Thyroid gland (tissue), 4 donors: ENCODE data around the gene CST3.

Source experiments
- POLR2A ChIP-seq, 2 donors: fragments of 450-650 bp; IDR thresholded peaks; one replicate each; pipeline ENCODE4 v1.6.1; 2017; ENCODE audit warnings: antibody characterized with exemption in 2 of 2, mild to moderate bottlenecking in 2 of 2, moderate library complexity in 1 of 2
- TF ChIP-seq, protein P1 (sequence below), 6 experiments: fragments of 200-600 bp in 3 of 6; fragments of 450-650 bp in 3 of 6; sonication (generic) in 3 of 6; IDR thresholded peaks; one replicate each; pipeline ENCODE4 v1.5.1; 2016 to 2019; ENCODE audit warnings: antibody characterized with exemption in 6 of 6, mild to moderate bottlenecking in 2 of 6, inconsistent platforms in 1 of 6, moderate library complexity in 1 of 6

DNA sequence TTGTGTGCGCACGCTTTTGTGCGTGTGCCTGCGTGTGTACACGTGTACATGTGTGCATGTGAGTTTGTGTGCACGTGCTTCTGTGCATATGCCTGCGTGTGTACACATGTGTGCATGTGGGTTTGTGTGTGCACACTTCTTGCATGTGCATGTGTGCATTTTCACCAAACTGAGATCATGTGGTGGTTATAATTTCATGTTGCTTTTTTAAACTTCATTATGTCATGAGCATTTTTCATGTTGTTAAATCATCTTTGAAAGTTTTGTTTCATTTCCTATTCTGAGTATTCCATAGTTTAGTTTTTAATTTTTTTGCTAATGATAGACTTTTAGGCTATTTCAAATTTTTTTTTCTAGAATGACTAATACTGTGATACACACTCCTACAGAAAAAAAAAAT lies 6.4 kb upstream of the CST3 start:
- TF ChIP-seq, protein P1, sequence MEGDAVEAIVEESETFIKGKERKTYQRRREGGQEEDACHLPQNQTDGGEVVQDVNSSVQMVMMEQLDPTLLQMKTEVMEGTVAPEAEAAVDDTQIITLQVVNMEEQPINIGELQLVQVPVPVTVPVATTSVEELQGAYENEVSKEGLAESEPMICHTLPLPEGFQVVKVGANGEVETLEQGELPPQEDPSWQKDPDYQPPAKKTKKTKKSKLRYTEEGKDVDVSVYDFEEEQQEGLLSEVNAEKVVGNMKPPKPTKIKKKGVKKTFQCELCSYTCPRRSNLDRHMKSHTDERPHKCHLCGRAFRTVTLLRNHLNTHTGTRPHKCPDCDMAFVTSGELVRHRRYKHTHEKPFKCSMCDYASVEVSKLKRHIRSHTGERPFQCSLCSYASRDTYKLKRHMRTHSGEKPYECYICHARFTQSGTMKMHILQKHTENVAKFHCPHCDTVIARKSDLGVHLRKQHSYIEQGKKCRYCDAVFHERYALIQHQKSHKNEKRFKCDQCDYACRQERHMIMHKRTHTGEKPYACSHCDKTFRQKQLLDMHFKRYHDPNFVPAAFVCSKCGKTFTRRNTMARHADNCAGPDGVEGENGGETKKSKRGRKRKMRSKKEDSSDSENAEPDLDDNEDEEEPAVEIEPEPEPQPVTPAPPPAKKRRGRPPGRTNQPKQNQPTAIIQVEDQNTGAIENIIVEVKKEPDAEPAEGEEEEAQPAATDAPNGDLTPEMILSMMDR (IDR thresholded peaks at IDR 0.05): no peak
- TF ChIP-seq POLR2A (IDR thresholded peaks at IDR 0.05): no peak
